HCT116 (cell line): Measurements from ENCODE around the gene RAB11A. TPM values are rescaled to one million over a fixed set of nuclear protein-coding genes. Genes with fewer than 3 reads are reported as not detected.

Experiments used
- ATAC-seq: fragments of 200-7000 bp; cut with Tn5 transposase; 2 replicates; pipeline ENCODE4 v1.9.1; 2020; ENCODE audit warnings: mild to moderate bottlenecking, moderate library complexity
- BruUV-seq: library from RNA; stranded (reverse); fragments of 400-500 nt; replicated peaks from 2 replicates; lab custom pipeline; 2021; lab: Mats Ljungman, UMichigan
- CTCF ChIA-PET: fragments of 300-600 bp; sonication (Branson Sonifier 250); formaldehyde crosslinking; loops from one replicate; lab custom pipeline; 2021; ENCODE audit warnings: antibody characterized with exemption; lab: Charles Lee
- POLR2A ChIA-PET: fragments of 300-600, 350-600 bp; sonication (Branson Sonifier 250); formaldehyde crosslinking; loops from one replicate; lab custom pipeline; 2021; ENCODE audit warnings: antibody characterized with exemption; lab: Charles Lee
- RAD21 ChIA-PET, 2 experiments: fragments of 300-600 bp; sonication (Branson Sonifier 250); formaldehyde crosslinking; loops; one replicate each; lab custom pipeline; 2023; ENCODE audit warnings: low total read pairs in 2 of 2; ENCODE audit not compliant: uncharacterized antibody in 2 of 2, unreplicated experiment in 2 of 2, low non-redundant PET in 1 of 2; lab: Charles Lee
- DNase-seq: peaks from one replicate; pipeline ENCODE4 v3.0.0-alpha.2; 2010; ENCODE audit warnings: low read depth, low spot score
- H2AFZ ChIP-seq: fragments of 200-600 bp; shearing (Covaris generic), sonication (generic); 2 replicates; pipeline ENCODE4 v1.6.1; 2017; ENCODE audit warnings: low read depth, mixed run types, mixed read lengths, antibody characterized with exemption, low read length; ENCODE audit not compliant: poor library complexity, severe bottlenecking
- H3K27ac ChIP-seq: 2 replicates; pipeline ENCODE4 v1.5.1; 2012; ENCODE audit warnings: low read depth, low read length
- H3K27me3 ChIP-seq: fragments of 200-600 bp; sonication (generic); 2 replicates; pipeline ENCODE4 v1.6.1; 2016; ENCODE audit warnings: mixed run types, low read length, mixed read lengths; ENCODE audit not compliant: insufficient read depth
- H3K36me3 ChIP-seq, 2 experiments: fragments of 200-500 bp in 1 of 2; fragments of 200-600 bp in 1 of 2; sonication (Bioruptor generic) in 1 of 2; sonication (generic) in 1 of 2; 2 replicates each; pipeline versions ENCODE4 v1.5.1 to v1.6.1; 2014 to 2016; ENCODE audit warnings: low read length in 2 of 2, inconsistent platforms in 1 of 2, mixed read lengths in 1 of 2, mixed run types in 1 of 2; ENCODE audit not compliant: insufficient read depth in 2 of 2, control insufficient read depth in 1 of 2
- H3K4me1 ChIP-seq, 2 experiments: fragments of 200-600 bp in 1 of 2; sonication (generic) in 1 of 2; 2 replicates each; pipeline versions ENCODE4 v1.5.1 to v1.6.1; 2012 to 2017; ENCODE audit warnings: low read length in 2 of 2, inconsistent platforms in 1 of 2, mild to moderate bottlenecking in 1 of 2, mixed read lengths in 1 of 2, mixed run types in 1 of 2, moderate library complexity in 1 of 2; ENCODE audit not compliant: insufficient read depth in 2 of 2, control insufficient read depth in 1 of 2
- H3K4me2 ChIP-seq: fragments of 200-600 bp; sonication (generic); 2 replicates; pipeline ENCODE4 v1.6.1; 2017; ENCODE audit warnings: mixed run types, low read length, mixed read lengths
- H3K4me3 ChIP-seq, 2 experiments: fragments of 200-600 bp in 1 of 2; sonication (generic) in 1 of 2; replicated peaks in 1 of 2; 2 replicates each; pipeline ENCODE4 v1.5.1; 2011 to 2016; ENCODE audit warnings: low read length in 2 of 2, control low read depth in 1 of 2, low read depth in 1 of 2, mild to moderate bottlenecking in 1 of 2, mixed read lengths in 1 of 2, mixed run types in 1 of 2
- H3K79me2 ChIP-seq: fragments of 200-600 bp; sonication (generic); 2 replicates; pipeline ENCODE4 v1.6.1; 2017; ENCODE audit warnings: mild to moderate bottlenecking, mixed run types, low read length, moderate library complexity, mixed read lengths; ENCODE audit not compliant: insufficient read depth
- H3K9ac ChIP-seq: fragments of 200-600 bp; sonication (generic); 2 replicates; pipeline ENCODE4 v1.6.1; 2016; ENCODE audit warnings: low read length, mixed read lengths
- H3K9me2 ChIP-seq: fragments of 200-600 bp; sonication (generic), shearing (Covaris generic); 2 replicates; pipeline ENCODE4 v1.6.1; 2017; ENCODE audit warnings: mixed run types, mild to moderate bottlenecking, moderate library complexity; ENCODE audit not compliant: insufficient read depth
- H3K9me3 ChIP-seq, 2 experiments: fragments of 200-500 bp in 1 of 2; fragments of 200-600 bp in 1 of 2; sonication (Bioruptor generic) in 1 of 2; sonication (generic) in 1 of 2; 2 replicates each; pipeline ENCODE4 v1.6.1; 2014 to 2017; ENCODE audit warnings: low read length in 2 of 2, mixed read lengths in 2 of 2, inconsistent platforms in 1 of 2, low read depth in 1 of 2, mild to moderate bottlenecking in 1 of 2, mixed run types in 1 of 2, moderate library complexity in 1 of 2; ENCODE audit not compliant: control insufficient read depth in 1 of 2, insufficient read depth in 1 of 2
- H4K20me1 ChIP-seq: fragments of 200-600 bp; sonication (generic), shearing (Covaris generic); 2 replicates; pipeline ENCODE4 v1.6.1; 2017; ENCODE audit warnings: mixed run types, mild to moderate bottlenecking, moderate library complexity; ENCODE audit not compliant: insufficient read depth
- CBX3 ChIP-seq: IDR thresholded peaks from 2 replicates; pipeline ENCODE4 v1.6.1; 2012; ENCODE audit warnings: low read depth
- EGR1 ChIP-seq: IDR thresholded peaks from 2 replicates; pipeline ENCODE4 v1.6.1; 2012; ENCODE audit warnings: low read depth
- EZH2phosphoT487 ChIP-seq: fragments of 200-600 bp; IDR thresholded peaks from 2 replicates; pipeline ENCODE4 v1.6.1; 2018; ENCODE audit warnings: antibody characterized with exemption, borderline replicate concordance
- FOSL1 ChIP-seq: IDR thresholded peaks from 2 replicates; pipeline ENCODE4 v1.6.1; 2012; ENCODE audit warnings: low read depth
- MAX ChIP-seq: IDR thresholded peaks from 2 replicates; pipeline ENCODE4 v1.6.1; 2012
- TCF7L2 ChIP-seq: IDR thresholded peaks from 2 replicates; pipeline ENCODE4 v1.7.0; 2011; ENCODE audit warnings: borderline replicate concordance, inconsistent platforms; ENCODE audit not compliant: insufficient read depth, insufficient read length; ENCODE audit errors: extremely low read depth
- YY1 ChIP-seq: IDR thresholded peaks from 2 replicates; pipeline ENCODE4 v1.6.1; 2011; ENCODE audit warnings: low read length, low read depth, moderate library complexity, mild to moderate bottlenecking; ENCODE audit not compliant: insufficient replicate concordance; ENCODE audit errors: extremely low read depth
- ZBTB33 ChIP-seq: IDR thresholded peaks from 2 replicates; pipeline ENCODE4 v1.6.1; 2011; ENCODE audit warnings: mild to moderate bottlenecking, low read length, moderate library complexity; ENCODE audit not compliant: insufficient replicate concordance; ENCODE audit errors: extremely low read depth
- ZFX ChIP-seq: fragments of 450-650 bp; IDR thresholded peaks from 2 replicates; pipeline ENCODE4 v1.6.1; 2017
- intact Hi-C: fragments of 100-400 bp; cut with micrococcal nuclease; formaldehyde crosslinking; loops from 2 replicates; pipeline ENCODE4 v1.10.0; 2022
- total RNA-seq: library from RNA; stranded (reverse); gene quantifications from one replicate; pipeline ENCODE4 v1.2.1, GENCODE V29; 2021; ENCODE audit not compliant: unreplicated experiment

Gene RAB11A
- total RNA-seq, 1 experiment from 2014 or later, result 234 TPM

- intact Hi-C loops, result no loop called here
- Histone ChIP-seq H3K4me3 (no peak overlapping the region), H3K27ac (no peak overlapping the region), H3K79me2 (no peaks in the 10 kb centered on the region), H3K9me3 (no peaks in the 10 kb centered on the region), H3K36me3 (peaks cover 7 to 10% of the 10 kb centered on the region in 2 experiments; a peak in 2 of 4 replicates), H3K4me2 (no peak overlapping the region), H3K4me1 (peaks cover 3 to 13% of the 10 kb centered on the region in 2 experiments; a peak in 1 of 4 replicates), H3K9me2 (no peaks in the 10 kb centered on the region), H3K27me3 (no peaks in the 10 kb centered on the region), H2AFZ (no peak overlapping the region), H4K20me1 (no peaks in the 10 kb centered on the region), H3K9ac (no peak overlapping the region)
- ChIA-PET CTCF (no interaction called here), POLR2A (no interaction called here), RAD21 (no interaction called here)
- DNase-seq (no peak), ATAC-seq (no peak)
- no peak for TF ChIP-seq TCF7L2
- TF ChIP-seq FOSL1, result no peak
- no peak for TF ChIP-seq EZH2phosphoT487
- no peak for TF ChIP-seq ZBTB33
- no peak for TF ChIP-seq YY1
- TF ChIP-seq MAX, result no peak
- TF ChIP-seq CBX3, result no peak
- TF ChIP-seq EGR1, result no peak
- TF ChIP-seq ZFX, result no peak
- no TSS peak for BruUV-seq
These were observed 41.0 kb downstream of the RAB11A start for GRCh38 chr15:65910341-65910740.
